Activated T-helper 17 cell treated with anti-CD3 and anti-CD28 coated beads, Interleukin-2, amount 50 U/mL, for 72 hours (primary cell): ENCODE data around the gene IL25. TPM values are rescaled to one million over a fixed set of nuclear protein-coding genes. Genes with fewer than 3 reads are reported as not detected.

Experiments used
- total RNA-seq, 2 donors: library from RNA; stranded (reverse); gene quantifications; one replicate each; pipeline ENCODE4 v1.2.3, GENCODE V29; 2022

Gene IL25
- total RNA-seq, 2 donors from 2014 or later = not detected

Other genes starting within 250 kb of the IL25 start
- under 1 TPM; 0.61 to 0.69 TPM for gene SLC7A8, start 189.1 kb upstream of the IL25 start, total RNA-seq
- gene RNF212B, start 134.9 kb upstream of the IL25 start, total RNA-seq = not detected
- 10 to 100 TPM in 1 of 2 donors, 1 to 10 TPM in 1; 8.4 to 10.3 TPM for gene HOMEZ, start 86.7 kb upstream of the IL25 start, total RNA-seq
- gene PPP1R3E, start 70.0 kb upstream of the IL25 start, total RNA-seq = 10 to 100 TPM; 21.1 to 68.8 TPM
- gene BCL2L2, start 66.0 kb upstream of the IL25 start, total RNA-seq = 1 to 10 TPM; 1.2 to 2.9 TPM
- 100 to 1,000 TPM; 163 to 239 TPM for gene PABPN1, start 51.4 kb upstream of the IL25 start, total RNA-seq
- gene SLC22A17, start 19.9 kb upstream of the IL25 start, total RNA-seq = 1 to 10 TPM; 2.2 to 3.0 TPM
- gene EFS, start 7.6 kb upstream of the IL25 start, total RNA-seq = not detected
- gene CMTM5, start 4.2 kb downstream of the IL25 start, total RNA-seq = not detected
- gene MYH6, start 35.5 kb downstream of the IL25 start, total RNA-seq = under 1 TPM; 0.71 to 0.82 TPM
- gene MYH7, start 62.9 kb downstream of the IL25 start, total RNA-seq = under 1 TPM; 0.13 to 0.19 TPM
- gene NGDN, start 96.9 kb downstream of the IL25 start, total RNA-seq = 10 to 100 TPM; 43.5 to 53.1 TPM
- 1 to 10 TPM; 2.1 to 2.3 TPM for gene ZFHX2, start 179.0 kb downstream of the IL25 start, total RNA-seq
- gene THTPA, start 183.5 kb downstream of the IL25 start, total RNA-seq = 1 to 10 TPM; 7.3 to 8.7 TPM
- 100 to 1,000 TPM; 199 to 312 TPM for gene AP1G2, start 195.0 kb downstream of the IL25 start, total RNA-seq
- not detected for gene JPH4, start 206.0 kb downstream of the IL25 start, total RNA-seq